ENCODE measurements around the gene PTPN18. TPM values are rescaled to one million over a fixed set of nuclear protein-coding genes. Genes with fewer than 3 reads are reported as not detected.

PTPN18 gene
- total RNA-seq, 2 donors from 2014 or later, result 13.3 to 20.8 TPM

- TF ChIP-seq, protein P1, sequence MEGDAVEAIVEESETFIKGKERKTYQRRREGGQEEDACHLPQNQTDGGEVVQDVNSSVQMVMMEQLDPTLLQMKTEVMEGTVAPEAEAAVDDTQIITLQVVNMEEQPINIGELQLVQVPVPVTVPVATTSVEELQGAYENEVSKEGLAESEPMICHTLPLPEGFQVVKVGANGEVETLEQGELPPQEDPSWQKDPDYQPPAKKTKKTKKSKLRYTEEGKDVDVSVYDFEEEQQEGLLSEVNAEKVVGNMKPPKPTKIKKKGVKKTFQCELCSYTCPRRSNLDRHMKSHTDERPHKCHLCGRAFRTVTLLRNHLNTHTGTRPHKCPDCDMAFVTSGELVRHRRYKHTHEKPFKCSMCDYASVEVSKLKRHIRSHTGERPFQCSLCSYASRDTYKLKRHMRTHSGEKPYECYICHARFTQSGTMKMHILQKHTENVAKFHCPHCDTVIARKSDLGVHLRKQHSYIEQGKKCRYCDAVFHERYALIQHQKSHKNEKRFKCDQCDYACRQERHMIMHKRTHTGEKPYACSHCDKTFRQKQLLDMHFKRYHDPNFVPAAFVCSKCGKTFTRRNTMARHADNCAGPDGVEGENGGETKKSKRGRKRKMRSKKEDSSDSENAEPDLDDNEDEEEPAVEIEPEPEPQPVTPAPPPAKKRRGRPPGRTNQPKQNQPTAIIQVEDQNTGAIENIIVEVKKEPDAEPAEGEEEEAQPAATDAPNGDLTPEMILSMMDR (IDR thresholded peaks at IDR 0.05), result no peak
- Histone ChIP-seq H3K36me3 (peaks cover 37% of the 10 kb centered on the region), H3K4me3 (peak overlapping the region; percentile 50 to 75), H3K27ac (peak overlapping the region; percentile 91), H3K27me3 (no peaks in the 10 kb centered on the region), H3K4me1 (peaks cover 0 to 21% of the 10 kb centered on the region in 2 donors), H3K9me3 (no peaks in the 10 kb centered on the region)
- peak; percentile 96 for DNase-seq (ENCODE audit: low spot score)
These were observed 13.8 kb upstream of the PTPN18 start for GRCh38 chr2:130342020-130342532.

GRCh38 chr2:130342533-130343275 lies 13.2 kb upstream of the PTPN18 start, which contains the start of gene IMP4:
Gene IMP4 (plus strand): TSS chr2:130342897. CDS start chr2:130342933, 36 bp downstream.
- peak; percentile 99 for DNase-seq (ENCODE audit: low spot score)

GRCh38 chr2:130344578-130344977 lies 11.3 kb upstream of the PTPN18 start:
- TF ChIP-seq, protein P1 (IDR thresholded peaks at IDR 0.05), result no peak
- Histone ChIP-seq H3K4me1 (peaks cover 0 to 21% of the 10 kb centered on the region in 2 donors), H3K27ac (no peak overlapping the region), H3K9me3 (no peaks in the 10 kb centered on the region), H3K27me3 (no peaks in the 10 kb centered on the region), H3K36me3 (peaks cover 38% of the 10 kb centered on the region), H3K4me3 (no peak overlapping the region)
- DNase-seq (ENCODE audit: low spot score), result no peak

More at GRCh38 chr2:130342533-130343275, 13.2 kb upstream of the PTPN18 start, which contains the start of gene IMP4:
- peak within 1 kb of the TSS; percentile 91 for H3K27ac ChIP-seq
- peaks cover 0 to 21% of the 10 kb centered on the region in 2 donors for H3K4me1 ChIP-seq
- TF ChIP-seq, protein P1 (IDR thresholded peaks at IDR 0.05), result peak in 1 of 2 donors; percentile 51
- H3K36me3 ChIP-seq, result peaks cover 44% of the 10 kb centered on the region
- no peaks in the 10 kb centered on the region for H3K9me3 ChIP-seq
- no peaks in the 10 kb centered on the region for H3K27me3 ChIP-seq
- peak within 1 kb of the TSS; percentile 50 to 75 for H3K4me3 ChIP-seq

- TF ChIP-seq, protein P1 (IDR thresholded peaks at IDR 0.05), result no peak
- no peak for DNase-seq (ENCODE audit: low spot score)
- H3K9me3 ChIP-seq, result no peaks in the 10 kb centered on the region
- H3K27ac ChIP-seq, result no peak overlapping the region
- no peak overlapping the region for H3K4me3 ChIP-seq
- peaks cover 34% of the 10 kb centered on the region for H3K36me3 ChIP-seq
- H3K4me1 ChIP-seq, result peaks cover 0 to 21% of the 10 kb centered on the region in 2 donors
- H3K27me3 ChIP-seq, result no peaks in the 10 kb centered on the region
These were observed 10.8 kb upstream of the PTPN18 start for GRCh38 chr2:130345091-130345490.

GRCh38 chr2:130345611-130346010 lies 10.2 kb upstream of the PTPN18 start:
- Histone ChIP-seq H3K27ac (no peak overlapping the region), H3K4me3 (no peak overlapping the region), H3K4me1 (peaks cover 0 to 21% of the 10 kb centered on the region in 2 donors), H3K9me3 (no peaks in the 10 kb centered on the region), H3K36me3 (peaks cover 34% of the 10 kb centered on the region), H3K27me3 (no peaks in the 10 kb centered on the region)
- TF ChIP-seq, protein P1 (IDR thresholded peaks at IDR 0.05), result no peak
- DNase-seq (ENCODE audit: low spot score), result no peak
